Astrocyte of the cerebellum (primary cell): Measurements from ENCODE around the gene PLCL1.

Experiments used
- DNase-seq: peaks from one replicate; pipeline ENCODE4 v3.0.0-alpha.2; 2011; ENCODE audit warnings: low read depth
- H3K4me3 ChIP-seq: 2 replicates; pipeline ENCODE4 v1.5.1; 2011; ENCODE audit warnings: mild to moderate bottlenecking, low read depth, low read length, moderate library complexity
- CTCF ChIP-seq: IDR thresholded peaks from 2 replicates; pipeline ENCODE4 v1.5.1; 2012; ENCODE audit warnings: low read length, low read depth, moderate library complexity, mild to moderate bottlenecking; ENCODE audit errors: missing control alignments
- in situ Hi-C: cut with HindIII; loops from 2 replicates; pipeline ENCODE4 v1.10.0; 2017; ENCODE audit warnings: low sequenced_read_pairs

Gene PLCL1

GRCh38 chr2:197927994-197928393, 123.6 kb downstream of the PLCL1 start:
- DNase-seq: no peak
- no peak overlapping the region for H3K4me3 ChIP-seq
- no peak for TF ChIP-seq CTCF
- in situ Hi-C loops: no loop called here

- no peak overlapping the region for H3K4me3 ChIP-seq
- DNase-seq: no peak
- in situ Hi-C loops: no loop called here
- TF ChIP-seq CTCF: no peak
Measured at GRCh38 chr2:197929008-197929885, 124.9 kb downstream of the PLCL1 start.

- H3K4me3 ChIP-seq: no peak overlapping the region
- TF ChIP-seq CTCF: no peak
- no peak for DNase-seq
- in situ Hi-C loops: no loop called here
Measured at GRCh38 chr2:197929886-197930227, 125.5 kb downstream of the PLCL1 start.

- in situ Hi-C loops: no loop called here
- H3K4me3 ChIP-seq: no peak overlapping the region
- TF ChIP-seq CTCF: no peak
- DNase-seq: no peak
Measured at GRCh38 chr2:197930570-197931278, 126.3 kb downstream of the PLCL1 start.

GRCh38 chr2:197931661-197932312, 127.4 kb downstream of the PLCL1 start:
- H3K4me3 ChIP-seq: no peak overlapping the region
- TF ChIP-seq CTCF: no peak
- no peak for DNase-seq
- in situ Hi-C loops: no loop called here

- DNase-seq: no peak
- no peak for TF ChIP-seq CTCF
- in situ Hi-C loops: no loop called here
- no peak overlapping the region for H3K4me3 ChIP-seq
Measured at GRCh38 chr2:197932374-197932773, 128.0 kb downstream of the PLCL1 start.
